PC-3 (cell line): ENCODE results near the gene LTB.

Source experiments
- EZH2 ChIP-seq: fragments of 300-600 bp; sonication (generic); IDR thresholded peaks from one replicate; pipeline ENCODE4 v1.6.1; 2017; ENCODE audit warnings: antibody characterized with exemption, mild to moderate bottlenecking, low read length; ENCODE audit not compliant: unreplicated experiment
- EZH2phosphoT487 ChIP-seq: fragments of 300-600 bp; sonication (generic); IDR thresholded peaks from 2 replicates; pipeline ENCODE4 v1.6.1; 2018; ENCODE audit warnings: mild to moderate bottlenecking, antibody characterized with exemption, low read length, borderline replicate concordance
- TF ChIP-seq, protein P1 (sequence below): fragments of 300-600 bp; sonication (generic); conservative IDR thresholded peaks from 2 replicates; pipeline ENCODE4 v1.5.1; 2017; ENCODE audit warnings: antibody characterized with exemption, low read depth, mild to moderate bottlenecking, low read length

DNA sequence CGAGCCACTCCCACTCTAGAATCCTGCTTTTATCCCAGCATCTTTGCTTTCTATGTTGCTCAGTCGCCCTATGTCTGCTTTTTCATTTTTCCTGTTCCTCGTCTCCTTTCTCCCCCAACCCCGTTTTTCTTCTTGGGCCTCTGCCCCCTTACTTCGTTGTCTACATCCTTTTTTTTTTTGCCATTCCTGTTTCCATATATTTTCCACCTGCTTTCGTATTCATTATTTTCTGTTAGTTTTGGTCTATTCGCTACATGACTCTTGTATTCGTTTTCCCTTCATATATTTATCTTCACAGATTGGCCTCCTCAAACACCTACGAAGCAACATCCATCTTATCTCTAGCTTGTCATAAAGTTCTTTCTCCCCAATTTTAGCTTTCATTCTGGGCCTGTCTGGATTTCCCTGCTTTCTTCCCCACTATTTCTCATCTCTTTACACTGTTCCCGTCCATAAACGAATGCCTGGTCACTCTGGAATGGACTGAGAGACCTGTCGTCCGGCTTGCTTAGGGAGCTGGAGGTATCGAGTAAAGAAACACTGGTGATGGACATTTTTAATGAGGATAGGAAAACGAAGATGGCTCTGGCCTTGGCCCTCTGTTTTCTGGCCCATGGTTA, 39.2 kb upstream of the LTB start:
- no peak for TF ChIP-seq EZH2
- TF ChIP-seq, protein P1, sequence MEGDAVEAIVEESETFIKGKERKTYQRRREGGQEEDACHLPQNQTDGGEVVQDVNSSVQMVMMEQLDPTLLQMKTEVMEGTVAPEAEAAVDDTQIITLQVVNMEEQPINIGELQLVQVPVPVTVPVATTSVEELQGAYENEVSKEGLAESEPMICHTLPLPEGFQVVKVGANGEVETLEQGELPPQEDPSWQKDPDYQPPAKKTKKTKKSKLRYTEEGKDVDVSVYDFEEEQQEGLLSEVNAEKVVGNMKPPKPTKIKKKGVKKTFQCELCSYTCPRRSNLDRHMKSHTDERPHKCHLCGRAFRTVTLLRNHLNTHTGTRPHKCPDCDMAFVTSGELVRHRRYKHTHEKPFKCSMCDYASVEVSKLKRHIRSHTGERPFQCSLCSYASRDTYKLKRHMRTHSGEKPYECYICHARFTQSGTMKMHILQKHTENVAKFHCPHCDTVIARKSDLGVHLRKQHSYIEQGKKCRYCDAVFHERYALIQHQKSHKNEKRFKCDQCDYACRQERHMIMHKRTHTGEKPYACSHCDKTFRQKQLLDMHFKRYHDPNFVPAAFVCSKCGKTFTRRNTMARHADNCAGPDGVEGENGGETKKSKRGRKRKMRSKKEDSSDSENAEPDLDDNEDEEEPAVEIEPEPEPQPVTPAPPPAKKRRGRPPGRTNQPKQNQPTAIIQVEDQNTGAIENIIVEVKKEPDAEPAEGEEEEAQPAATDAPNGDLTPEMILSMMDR = no peak
- TF ChIP-seq EZH2phosphoT487 = no peak
